ENCODE results near the gene KISS1.
"Not testable (repeated sequence)": the region's sequence is repeated elsewhere in the genome, so short reads cannot be mapped to it uniquely, and the experiment has no call there.

- TF ChIP-seq YY1 (IDR thresholded peaks at IDR 0.05; ENCODE audit: extremely low read depth, insufficient replicate concordance, low read depth, low read length); CTCF (IDR thresholded peaks at IDR 0.05 in 2 of 3, conservative IDR thresholded peaks at IDR 0.05 in 1 of 3; ENCODE audit: borderline replicate concordance in 1 of 3, insufficient read depth in 1 of 3, low read depth in 2 of 3, low read length in 2 of 3); POLR2AphosphoS5 (IDR thresholded peaks at IDR 0.05; ENCODE audit: low read depth, low read length): not testable (repeated sequence)
These were observed 43.1 kb upstream of the KISS1 start for GRCh38 chr1:204239401-204239800.
